OCI-LY1 (cell line): ENCODE measurements around the gene LTBP4.

ENCODE experiments used
- CTCF ChIP-seq: fragments of 200-600 bp; sonication (generic), shearing (Covaris generic); IDR thresholded peaks from 2 replicates; pipeline ENCODE4 v1.5.1; 2017; ENCODE audit warnings: mild to moderate bottlenecking, antibody characterized with exemption, low read length, moderate library complexity, mixed read lengths
- EZH2 ChIP-seq: fragments of 200-600 bp; sonication (generic), shearing (Covaris generic); IDR thresholded peaks from 2 replicates; pipeline ENCODE4 v1.8.0; 2017; ENCODE audit warnings: borderline replicate concordance, mixed run types, mild to moderate bottlenecking, antibody characterized with exemption, low read length, moderate library complexity, mixed read lengths

GRCh38 chr19:40571831-40572495 lies 29.2 kb upstream of the LTBP4 start:
- TF ChIP-seq CTCF (no peak), EZH2 (no peak)
